Peyer's patch (tissue), 4 donors: ENCODE results near the gene MAMSTR.

Experiments used
- POLR2A ChIP-seq, 2 donors: fragments of 450-650 bp; IDR thresholded peaks; one replicate each; pipeline ENCODE4 v1.5.1; 2017; ENCODE audit warnings: antibody characterized with exemption in 2 of 2, mild to moderate bottlenecking in 2 of 2, moderate library complexity in 2 of 2
- TF ChIP-seq, protein P1 (sequence below), 6 experiments: fragments of 450-650 bp in 4 of 6; fragments of 200-600 bp in 2 of 6; sonication (generic) in 1 of 6; IDR thresholded peaks; one replicate each; pipeline ENCODE4 v1.5.1; 2017 to 2019; ENCODE audit warnings: antibody characterized with exemption in 6 of 6, mild to moderate bottlenecking in 3 of 6, moderate library complexity in 1 of 6

DNA sequence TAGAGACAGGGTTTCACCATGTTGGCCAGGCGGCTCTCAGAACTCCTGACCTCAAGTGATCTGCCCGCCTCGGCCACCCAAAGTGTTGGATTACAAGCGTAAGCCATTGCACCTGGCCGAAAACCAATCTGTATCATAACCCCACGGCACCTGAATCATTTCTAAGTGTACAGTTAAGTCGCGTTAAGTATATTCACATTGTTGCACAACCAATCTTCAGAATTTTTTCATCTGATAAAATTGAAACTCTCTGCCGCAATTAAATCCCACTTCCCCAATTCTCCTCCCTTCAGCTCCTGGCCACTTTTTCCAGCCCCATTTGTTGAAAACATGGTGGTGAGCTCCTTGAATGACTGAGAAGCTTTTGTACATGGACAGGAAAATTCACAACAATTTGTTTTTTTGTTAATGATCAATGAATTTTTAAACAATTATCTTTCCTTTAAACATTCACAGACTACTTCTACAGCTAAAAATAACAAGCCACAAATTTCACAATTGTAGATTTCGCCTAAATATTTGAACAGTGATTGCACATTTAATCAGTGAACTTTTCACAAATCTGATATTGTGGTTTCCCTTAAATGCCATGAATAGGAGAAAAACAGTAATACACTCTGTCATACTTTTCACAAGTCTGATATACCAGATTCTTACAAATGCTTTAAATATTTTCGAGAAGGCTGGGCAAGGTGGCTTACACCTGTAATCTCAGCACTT is 49.6 kb upstream of the MAMSTR start:
- TF ChIP-seq, protein P1, sequence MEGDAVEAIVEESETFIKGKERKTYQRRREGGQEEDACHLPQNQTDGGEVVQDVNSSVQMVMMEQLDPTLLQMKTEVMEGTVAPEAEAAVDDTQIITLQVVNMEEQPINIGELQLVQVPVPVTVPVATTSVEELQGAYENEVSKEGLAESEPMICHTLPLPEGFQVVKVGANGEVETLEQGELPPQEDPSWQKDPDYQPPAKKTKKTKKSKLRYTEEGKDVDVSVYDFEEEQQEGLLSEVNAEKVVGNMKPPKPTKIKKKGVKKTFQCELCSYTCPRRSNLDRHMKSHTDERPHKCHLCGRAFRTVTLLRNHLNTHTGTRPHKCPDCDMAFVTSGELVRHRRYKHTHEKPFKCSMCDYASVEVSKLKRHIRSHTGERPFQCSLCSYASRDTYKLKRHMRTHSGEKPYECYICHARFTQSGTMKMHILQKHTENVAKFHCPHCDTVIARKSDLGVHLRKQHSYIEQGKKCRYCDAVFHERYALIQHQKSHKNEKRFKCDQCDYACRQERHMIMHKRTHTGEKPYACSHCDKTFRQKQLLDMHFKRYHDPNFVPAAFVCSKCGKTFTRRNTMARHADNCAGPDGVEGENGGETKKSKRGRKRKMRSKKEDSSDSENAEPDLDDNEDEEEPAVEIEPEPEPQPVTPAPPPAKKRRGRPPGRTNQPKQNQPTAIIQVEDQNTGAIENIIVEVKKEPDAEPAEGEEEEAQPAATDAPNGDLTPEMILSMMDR (IDR thresholded peaks at IDR 0.05) = no peak
- no peak for TF ChIP-seq POLR2A (IDR thresholded peaks at IDR 0.05)
